Testis (tissue), 3 donors: ENCODE data around the gene SUGT1. TPM values are rescaled to one million over a fixed set of nuclear protein-coding genes. Genes with fewer than 3 reads are reported as not detected.
A peak's percentile ranks its signal among the peaks of the same experiment; 100 is the strongest.

Experiments used
- DNase-seq: peaks from one replicate; pipeline ENCODE4 v3.0.0-alpha.2; 2019
- H3K27ac ChIP-seq, 2 donors: fragments of 200-600 bp; sonication (generic); one replicate each; pipeline ENCODE4 v1.5.1; 2019
- H3K27me3 ChIP-seq: fragments of 200-600 bp; sonication (generic); one replicate; pipeline ENCODE4 v1.5.1; 2019
- H3K36me3 ChIP-seq: fragments of 200-600 bp; sonication (generic); one replicate; pipeline ENCODE4 v1.5.1; 2017; ENCODE audit warnings: low read depth; ENCODE audit errors: missing control alignments
- H3K4me1 ChIP-seq: fragments of 200-600 bp; sonication (generic); one replicate; pipeline ENCODE4 v1.5.1; 2019
- H3K4me3 ChIP-seq, 2 donors: fragments of 200-600 bp; sonication (generic); one replicate each; pipeline ENCODE4 v1.5.1; 2017 to 2019
- H3K9me3 ChIP-seq: fragments of 200-600 bp; sonication (generic); one replicate; pipeline ENCODE4 v1.5.1; 2017
- POLR2A ChIP-seq: fragments of 450-650 bp; IDR thresholded peaks from one replicate; pipeline ENCODE4 v1.6.1; 2017; ENCODE audit warnings: antibody characterized with exemption, mild to moderate bottlenecking, moderate library complexity
- WGBS, 2 donors: methylation state at CpG; one replicate each; pipeline ENCODE4 v1.1.5; 2018; 5-methylcytosine and 5-hydroxymethylcytosine counted together
- intact Hi-C: fragments of 100-400 bp; cut with DNase I; formaldehyde crosslinking; loops from one replicate; pipeline ENCODE4 v1.15.1; 2023; ENCODE audit warnings: low total_unique reads
- polyA plus RNA-seq: library from polyadenylated mRNA; stranded (reverse); fragments of 350-450 nt; fragmentation: Illumina TruSeq; extraction: RNeasy Lipid Tissue Mini Kit (QIAGEN cat#74804); gene quantifications from one replicate; pipeline ENCODE4 v1.2.3, GENCODE V29; 2014; ENCODE audit warnings: low read depth, low replicate concordance; ENCODE audit not compliant: insufficient read depth
- total RNA-seq, 2 donors: library from RNA; depleted of rRNA; stranded (reverse); fragments of >200 nt; gene quantifications; one replicate each; pipeline ENCODE4 v1.2.3, GENCODE V29; 2016
- TF ChIP-seq, protein P1 (sequence below), 3 experiments: fragments of 450-650 bp in 2 of 3; fragments of 200-600 bp in 1 of 3; sonication (generic) in 1 of 3; IDR thresholded peaks; one replicate each; pipeline ENCODE4 v1.5.1; 2016 to 2019; ENCODE audit warnings: antibody characterized with exemption in 3 of 3, mild to moderate bottlenecking in 2 of 3, moderate library complexity in 1 of 3

Gene SUGT1
- total and polyA plus RNA-seq, 3 donors from 2014 or later = 49.1 to 63.4 (median 54.2) TPM

DNA sequence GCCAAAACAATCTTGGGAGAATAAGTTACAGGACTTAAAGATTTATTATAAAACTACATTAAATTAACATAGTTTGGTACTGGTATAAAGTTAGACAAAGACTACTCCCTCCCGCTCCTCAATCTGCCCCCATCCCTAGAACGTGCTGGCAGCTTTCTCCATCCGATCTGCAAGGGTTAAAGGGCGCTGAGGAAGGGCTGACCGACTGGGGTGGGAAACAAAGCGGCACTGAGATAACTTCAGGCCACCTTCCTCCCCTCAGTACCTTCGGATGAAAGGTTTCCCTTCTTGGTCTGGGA is 790 bp upstream of the SUGT1 start:
- TF ChIP-seq, protein P1, sequence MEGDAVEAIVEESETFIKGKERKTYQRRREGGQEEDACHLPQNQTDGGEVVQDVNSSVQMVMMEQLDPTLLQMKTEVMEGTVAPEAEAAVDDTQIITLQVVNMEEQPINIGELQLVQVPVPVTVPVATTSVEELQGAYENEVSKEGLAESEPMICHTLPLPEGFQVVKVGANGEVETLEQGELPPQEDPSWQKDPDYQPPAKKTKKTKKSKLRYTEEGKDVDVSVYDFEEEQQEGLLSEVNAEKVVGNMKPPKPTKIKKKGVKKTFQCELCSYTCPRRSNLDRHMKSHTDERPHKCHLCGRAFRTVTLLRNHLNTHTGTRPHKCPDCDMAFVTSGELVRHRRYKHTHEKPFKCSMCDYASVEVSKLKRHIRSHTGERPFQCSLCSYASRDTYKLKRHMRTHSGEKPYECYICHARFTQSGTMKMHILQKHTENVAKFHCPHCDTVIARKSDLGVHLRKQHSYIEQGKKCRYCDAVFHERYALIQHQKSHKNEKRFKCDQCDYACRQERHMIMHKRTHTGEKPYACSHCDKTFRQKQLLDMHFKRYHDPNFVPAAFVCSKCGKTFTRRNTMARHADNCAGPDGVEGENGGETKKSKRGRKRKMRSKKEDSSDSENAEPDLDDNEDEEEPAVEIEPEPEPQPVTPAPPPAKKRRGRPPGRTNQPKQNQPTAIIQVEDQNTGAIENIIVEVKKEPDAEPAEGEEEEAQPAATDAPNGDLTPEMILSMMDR (IDR thresholded peaks at IDR 0.05) = no peak
- TF ChIP-seq POLR2A = no peak
- peaks cover 14% of the 10 kb centered on the region for H3K4me1 ChIP-seq
- WGBS, 2 donors = 0 to 1% methylated on average over 7 of the region's 7 CpGs
- H3K4me3 ChIP-seq = peak overlapping the region; percentile 89 to 92
- intact Hi-C loops = no loop called here
- no peak for DNase-seq
- H3K36me3 ChIP-seq = no peaks in the 10 kb centered on the region
- no peaks in the 10 kb centered on the region for H3K9me3 ChIP-seq
- H3K27ac ChIP-seq = peak overlapping the region; percentile 97 to 99
- no peaks in the 10 kb centered on the region for H3K27me3 ChIP-seq

- H3K4me1 ChIP-seq = peaks cover 14% of the 10 kb centered on the region
- TF ChIP-seq POLR2A = no peak
- TF ChIP-seq, protein P1 (IDR thresholded peaks at IDR 0.05) = peak in 2 of 3 experiments; percentile 2 to 7
- H3K9me3 ChIP-seq = no peaks in the 10 kb centered on the region
- H3K27ac ChIP-seq = peak overlapping the region; percentile 97 to 99
- H3K36me3 ChIP-seq = no peaks in the 10 kb centered on the region
- no peak for DNase-seq
- intact Hi-C loops = no loop called here
- H3K4me3 ChIP-seq = peak overlapping the region; percentile 89 to 92
- 0 to 1% methylated on average over 18 of the region's 18 CpGs for WGBS, 2 donors
- H3K27me3 ChIP-seq = no peaks in the 10 kb centered on the region
Measured at GRCh38 chr13:52652980-52653303, 306 bp downstream of the SUGT1 start.

- no peak for DNase-seq
- TF ChIP-seq POLR2A = no peak
- TF ChIP-seq, protein P1 (IDR thresholded peaks at IDR 0.05) = no peak
- H3K4me1 ChIP-seq = no peaks in the 10 kb centered on the region
- WGBS, 2 donors = 89 to 90% methylated on average over 2 of the region's 2 CpGs
- H3K4me3 ChIP-seq = no peak overlapping the region
- H3K36me3 ChIP-seq = no peaks in the 10 kb centered on the region
- intact Hi-C loops = no loop called here
- no peak overlapping the region for H3K27ac ChIP-seq
- H3K27me3 ChIP-seq = no peaks in the 10 kb centered on the region
- H3K9me3 ChIP-seq = no peaks in the 10 kb centered on the region
Measured at GRCh38 chr13:52659340-52659739, 6.7 kb downstream of the SUGT1 start.

DNA sequence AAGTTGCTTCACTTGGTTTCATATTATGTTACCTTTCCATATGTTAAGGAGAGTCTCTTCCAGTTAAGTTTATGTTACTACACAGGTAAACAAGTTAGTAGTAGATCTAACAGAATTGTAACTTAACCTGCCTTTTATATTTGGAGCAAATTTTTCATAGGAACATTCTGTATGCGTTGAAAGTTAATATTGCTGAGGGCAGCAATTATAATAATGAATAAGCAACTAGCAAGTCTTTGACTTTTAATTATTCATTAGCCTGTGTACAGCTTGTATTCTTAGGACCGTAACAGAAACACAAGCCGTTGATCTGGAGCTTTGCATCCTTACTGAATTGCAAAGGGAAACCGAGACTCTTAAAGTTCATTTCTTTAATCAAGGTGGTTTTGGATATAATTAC is 11.6 kb downstream of the SUGT1 start:
- WGBS, 2 donors = 95% methylated on average over 4 of the region's 4 CpGs
- no peaks in the 10 kb centered on the region for H3K9me3 ChIP-seq

DNA sequence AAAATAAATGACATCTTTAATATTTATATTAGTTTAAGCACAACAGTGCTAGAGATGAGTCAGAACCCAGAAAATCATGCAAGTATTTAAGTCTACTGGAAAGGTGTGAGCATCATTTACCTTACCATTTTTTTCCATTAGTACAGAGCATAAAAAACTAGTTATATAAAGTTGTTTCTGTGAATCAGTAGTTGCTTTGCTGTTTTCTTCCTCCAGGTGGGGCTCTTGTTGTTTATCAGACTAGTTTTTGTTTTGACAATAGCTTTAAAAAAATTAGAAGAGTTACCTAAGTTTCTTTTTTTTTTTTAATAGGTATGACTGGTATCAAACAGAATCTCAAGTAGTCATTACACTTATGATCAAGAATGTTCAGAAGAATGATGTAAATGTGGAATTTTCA is 12.7 kb downstream of the SUGT1 start:
- TF ChIP-seq, protein P1 (IDR thresholded peaks at IDR 0.05) = peak in 1 of 3 experiments; percentile 40
- no peak for TF ChIP-seq POLR2A

More for the DNA sequence above, 11.6 kb downstream of the SUGT1 start:
- TF ChIP-seq, protein P1 (IDR thresholded peaks at IDR 0.05) = no peak
- TF ChIP-seq POLR2A = no peak
- H3K36me3 ChIP-seq = no peaks in the 10 kb centered on the region
- H3K4me3 ChIP-seq = no peak overlapping the region
- H3K27ac ChIP-seq = no peak overlapping the region
- DNase-seq = no peak
- H3K4me1 ChIP-seq = no peaks in the 10 kb centered on the region
- intact Hi-C loops = no loop called here
- H3K27me3 ChIP-seq = no peaks in the 10 kb centered on the region

More for the DNA sequence above, 12.7 kb downstream of the SUGT1 start:
- Histone ChIP-seq H3K36me3 (no peaks in the 10 kb centered on the region), H3K4me3 (no peak overlapping the region), H3K4me1 (no peaks in the 10 kb centered on the region), H3K27me3 (no peaks in the 10 kb centered on the region), H3K27ac (no peak overlapping the region), H3K9me3 (no peaks in the 10 kb centered on the region)
- no peak for DNase-seq
- intact Hi-C loops = no loop called here
